ENCODE measurements around the gene GRM3.
A peak's percentile ranks its signal among the peaks of the same experiment; 100 is the strongest.

GRM3 gene

GRCh38 chr7:86706406-86706805 is 62.7 kb downstream of the GRM3 start:
- no peak for DNase-seq (ENCODE audit: low spot score)

- no peak for DNase-seq (ENCODE audit: low spot score)
Observed at GRCh38 chr7:86708031-86708680, 64.4 kb downstream of the GRM3 start.

DNA sequence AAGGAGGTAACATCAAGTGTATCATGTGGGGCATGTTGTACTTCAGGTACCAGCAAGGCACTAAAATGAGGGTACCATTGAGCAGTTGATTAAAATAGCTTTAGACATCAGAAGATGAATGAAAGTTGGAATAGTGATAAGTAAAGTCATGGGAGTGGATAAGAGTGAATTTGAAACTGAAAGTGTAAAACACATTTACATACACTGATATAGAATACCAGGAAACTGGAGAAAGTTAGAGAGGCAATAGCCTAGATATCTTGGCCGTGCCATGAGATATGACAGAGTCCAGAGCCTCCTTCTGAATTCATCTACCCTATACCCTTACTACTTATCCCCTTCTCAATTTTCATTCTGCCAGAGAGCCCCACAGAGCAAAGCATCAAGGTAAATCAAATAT is 76.6 kb downstream of the GRM3 start:
- no peak for DNase-seq (ENCODE audit: low spot score)

DNA sequence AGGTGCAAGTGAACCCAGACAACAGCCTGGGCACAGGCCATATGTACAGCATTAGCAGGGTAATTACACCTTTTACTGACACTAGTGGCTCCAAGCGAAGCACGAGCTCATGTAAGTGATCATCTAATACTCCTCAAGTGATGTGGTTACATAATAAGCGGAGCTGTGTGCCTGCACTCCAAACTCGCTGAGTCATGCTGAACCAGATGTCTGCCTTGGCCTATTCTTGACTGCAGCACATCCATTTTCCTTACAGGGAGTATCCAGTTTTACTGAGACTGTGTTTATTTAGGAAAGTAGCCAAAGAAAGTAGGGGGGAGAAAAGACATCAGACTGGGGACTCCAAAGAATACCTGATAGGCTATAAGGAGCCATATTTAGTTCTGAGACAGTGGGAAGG is 90.1 kb downstream of the GRM3 start:
- DNase-seq (ENCODE audit: low spot score), result peak; percentile 8

DNA sequence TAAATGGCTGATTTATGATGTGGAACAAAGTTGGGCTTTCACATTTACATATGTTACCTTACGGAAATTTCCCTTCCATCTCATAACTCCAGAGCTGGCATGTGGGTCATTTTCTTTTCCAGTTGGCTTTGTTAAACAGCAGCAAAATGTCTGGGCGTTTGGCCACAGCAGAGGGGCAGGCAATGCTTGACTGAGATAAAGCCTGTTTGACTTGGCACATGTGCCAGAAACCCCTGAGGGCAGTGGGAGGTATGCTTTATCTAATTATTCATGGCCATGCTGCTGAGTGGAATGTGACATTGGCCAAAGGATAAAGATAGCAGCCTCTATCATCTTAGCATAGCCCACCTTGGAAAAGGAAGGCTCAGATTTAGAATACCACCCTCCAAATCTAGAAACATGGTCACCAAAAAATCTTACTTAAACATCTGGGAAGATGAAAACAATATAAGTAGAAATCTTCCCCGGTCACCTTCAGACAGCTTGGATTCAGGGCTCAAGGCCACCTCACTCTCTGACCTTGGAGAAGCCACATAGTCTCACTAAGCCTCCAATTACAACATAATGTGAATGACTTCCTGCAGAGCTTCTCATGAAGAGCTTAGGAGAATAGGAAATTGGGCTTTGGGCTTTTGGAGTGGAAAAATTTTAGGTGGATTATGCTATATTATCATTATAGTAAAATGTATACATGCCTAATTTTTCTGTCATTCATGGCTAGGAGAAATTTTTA is 101.5 kb downstream of the GRM3 start:
- DNase-seq (ENCODE audit: low spot score), result no peak

- no peak for DNase-seq (ENCODE audit: low spot score)
Observed at GRCh38 chr7:86747698-86748097, 104.0 kb downstream of the GRM3 start.

GRCh38 chr7:86748201-86748600 is 104.5 kb downstream of the GRM3 start:
- no peak for DNase-seq (ENCODE audit: low spot score)

GRCh38 chr7:86748843-86749719 is 105.4 kb downstream of the GRM3 start:
- DNase-seq (ENCODE audit: low spot score), result no peak

- no peak for DNase-seq (ENCODE audit: low spot score)
Observed at GRCh38 chr7:86749741-86750665, 106.3 kb downstream of the GRM3 start.

DNA sequence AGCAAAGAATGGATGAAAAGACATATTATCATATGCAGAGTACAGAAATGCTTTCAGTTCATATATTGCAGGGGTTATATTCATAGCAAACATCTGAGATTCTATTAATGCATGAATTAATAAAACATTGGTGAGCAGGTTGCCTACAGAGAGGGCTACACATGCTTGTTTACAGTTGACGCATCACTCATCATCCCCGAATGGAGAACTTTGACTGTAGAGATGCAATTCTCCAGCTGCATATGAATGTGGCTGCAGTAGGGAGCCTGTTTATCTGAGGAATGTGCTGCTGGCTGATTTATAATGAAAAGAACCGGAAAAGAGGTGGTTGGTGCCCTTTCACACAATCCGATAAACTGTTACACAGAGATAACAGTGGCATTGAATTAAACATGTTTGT is 116.5 kb downstream of the GRM3 start:
- DNase-seq (ENCODE audit: low spot score), result no peak

DNA sequence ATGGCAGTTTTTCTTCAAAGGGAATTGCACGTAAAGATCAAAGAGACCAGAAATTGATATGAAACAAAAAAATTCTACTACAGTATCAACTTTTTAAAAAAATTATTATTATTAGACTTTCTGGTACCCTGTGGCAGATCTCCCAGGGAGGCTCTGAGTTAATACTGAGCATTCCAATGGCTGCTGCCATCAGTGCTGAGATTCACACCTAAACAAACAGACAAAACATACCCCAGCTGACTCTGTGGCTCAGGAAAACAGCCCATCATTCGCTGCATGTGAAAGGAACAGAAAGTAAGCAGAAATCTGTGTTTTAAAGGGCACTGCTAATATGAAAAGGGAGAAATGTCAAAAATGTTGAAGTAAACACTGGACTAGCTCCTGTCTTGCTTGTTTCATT is 118.4 kb downstream of the GRM3 start:
- DNase-seq (ENCODE audit: low spot score), result no peak

GRCh38 chr7:86765931-86766330 is 122.2 kb downstream of the GRM3 start:
- DNase-seq (ENCODE audit: low spot score), result no peak

DNA sequence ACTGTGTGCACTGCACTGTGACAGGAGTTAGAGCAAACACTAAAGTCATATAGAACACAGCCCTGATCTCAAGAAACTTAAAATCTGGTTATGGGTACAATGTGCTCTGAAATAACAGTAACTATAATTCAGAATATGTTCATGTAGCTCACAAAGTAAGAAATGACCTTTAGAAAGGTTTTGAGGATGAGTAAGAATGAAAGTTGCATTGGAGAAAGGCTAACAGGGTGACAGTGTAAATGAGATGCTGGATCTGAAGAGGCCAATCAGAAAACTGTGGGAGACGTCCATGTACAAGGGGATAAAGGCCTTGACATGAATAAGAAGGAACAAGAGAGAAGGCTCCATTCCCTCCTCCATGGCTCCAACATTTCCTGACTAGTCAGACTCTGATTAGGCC is 124.7 kb downstream of the GRM3 start:
- DNase-seq (ENCODE audit: low spot score), result no peak

- no peak for DNase-seq (ENCODE audit: low spot score)
Observed at GRCh38 chr7:86768967-86769760, 125.5 kb downstream of the GRM3 start.

DNA sequence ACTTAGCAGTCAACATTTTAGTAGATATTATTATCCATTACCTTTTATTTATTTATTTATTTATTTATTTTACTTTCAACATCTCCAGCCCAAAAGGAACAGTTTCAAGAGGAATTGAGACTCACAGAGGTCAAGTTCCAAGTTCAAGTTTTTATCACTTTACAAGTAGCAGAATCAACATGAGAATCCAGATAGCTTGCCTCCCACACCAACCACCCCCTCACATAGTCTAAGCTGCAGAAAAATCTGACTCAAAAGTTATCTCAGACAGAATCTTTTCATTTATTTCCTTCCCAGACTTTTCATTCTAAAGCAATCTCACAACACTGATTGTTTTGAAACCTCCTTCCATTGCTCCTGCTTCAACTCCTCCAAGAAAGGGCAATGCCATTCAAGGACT is 129.6 kb downstream of the GRM3 start:
- DNase-seq (ENCODE audit: low spot score), result no peak

DNA sequence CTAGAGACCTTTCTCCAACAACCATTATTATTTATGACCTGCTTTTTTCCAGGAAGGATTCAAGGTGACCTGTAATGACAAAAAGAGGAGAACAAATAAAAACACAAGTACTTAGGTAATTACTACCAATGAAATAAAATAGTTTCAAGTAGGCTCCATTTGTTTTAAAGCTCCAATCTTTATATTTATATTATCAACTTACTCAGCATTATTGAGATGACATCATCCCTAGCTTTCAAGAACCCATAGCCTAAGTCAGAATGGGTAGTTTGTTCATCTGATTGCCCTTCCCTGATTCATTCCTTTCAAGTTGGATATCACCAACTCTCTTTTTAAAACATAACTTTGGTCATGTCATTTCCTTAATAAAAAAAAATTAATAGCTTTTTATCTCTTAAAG is 131.5 kb downstream of the GRM3 start:
- no peak for DNase-seq (ENCODE audit: low spot score)

GRCh38 chr7:86776136-86776535 is 132.4 kb downstream of the GRM3 start:
- DNase-seq (ENCODE audit: low spot score), result no peak

- no peak for DNase-seq (ENCODE audit: low spot score)
Observed at GRCh38 chr7:86778271-86778670, 134.6 kb downstream of the GRM3 start.

GRCh38 chr7:86784765-86785164 is 141.1 kb downstream of the GRM3 start:
- DNase-seq (ENCODE audit: low spot score), result no peak

- no peak for DNase-seq (ENCODE audit: low spot score)
Observed at GRCh38 chr7:86785641-86786040, 141.9 kb downstream of the GRM3 start.

DNA sequence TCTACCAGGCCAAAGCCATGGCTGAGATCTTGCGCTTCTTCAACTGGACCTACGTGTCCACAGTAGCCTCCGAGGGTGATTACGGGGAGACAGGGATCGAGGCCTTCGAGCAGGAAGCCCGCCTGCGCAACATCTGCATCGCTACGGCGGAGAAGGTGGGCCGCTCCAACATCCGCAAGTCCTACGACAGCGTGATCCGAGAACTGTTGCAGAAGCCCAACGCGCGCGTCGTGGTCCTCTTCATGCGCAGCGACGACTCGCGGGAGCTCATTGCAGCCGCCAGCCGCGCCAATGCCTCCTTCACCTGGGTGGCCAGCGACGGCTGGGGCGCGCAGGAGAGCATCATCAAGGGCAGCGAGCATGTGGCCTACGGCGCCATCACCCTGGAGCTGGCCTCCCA is 142.7 kb downstream of the GRM3 start:
- no peak for DNase-seq (ENCODE audit: low spot score)

Data from AG20443 (cell line).